Type B pancreatic cell (in vitro differentiated cells): ENCODE measurements around the gene UBASH3B. TPM values are rescaled to one million over a fixed set of nuclear protein-coding genes. Genes with fewer than 3 reads are reported as not detected.

Source experiments
- DNase-seq: peaks from one replicate; pipeline ENCODE4 v3.0.0; 2021; ENCODE audit warnings: mixed read lengths; ENCODE audit not compliant: unreplicated experiment; ENCODE audit errors: extremely low spot score
- H3K27ac Mint-ChIP-seq: 2 replicates; pipeline ENCODE4 v1.8.0; 2021; ENCODE audit warnings: mild to moderate bottlenecking, mixed read lengths
- H3K27me3 Mint-ChIP-seq: 2 replicates; pipeline ENCODE4 v1.8.0; 2021; ENCODE audit warnings: mixed read lengths
- H3K36me3 Mint-ChIP-seq: 2 replicates; pipeline ENCODE4 v1.8.0; 2021; ENCODE audit warnings: mixed read lengths
- H3K4me1 Mint-ChIP-seq: one replicate; pipeline ENCODE4 v1.8.0; 2021; ENCODE audit warnings: mixed read lengths; ENCODE audit not compliant: unreplicated experiment
- H3K4me3 Mint-ChIP-seq: 2 replicates; pipeline ENCODE4 v1.8.0; 2021; ENCODE audit warnings: mild to moderate bottlenecking, mixed read lengths
- H3K9me3 Mint-ChIP-seq: 2 replicates; pipeline ENCODE4 v1.8.0; 2021; ENCODE audit warnings: mixed read lengths
- CTCF ChIP-seq: fragments of 200-600 bp; sonication (generic); conservative IDR thresholded peaks from 2 replicates; pipeline ENCODE4 v1.5.0; 2021; ENCODE audit warnings: antibody characterized with exemption, mild to moderate bottlenecking
- total RNA-seq: library from RNA; stranded (reverse); gene quantifications from 2 replicates; pipeline ENCODE4 v1.2.1, GENCODE V29; 2021; ENCODE audit warnings: low replicate concordance

UBASH3B gene
- total RNA-seq, 1 donor from 2014 or later = 8.6 TPM

DNA sequence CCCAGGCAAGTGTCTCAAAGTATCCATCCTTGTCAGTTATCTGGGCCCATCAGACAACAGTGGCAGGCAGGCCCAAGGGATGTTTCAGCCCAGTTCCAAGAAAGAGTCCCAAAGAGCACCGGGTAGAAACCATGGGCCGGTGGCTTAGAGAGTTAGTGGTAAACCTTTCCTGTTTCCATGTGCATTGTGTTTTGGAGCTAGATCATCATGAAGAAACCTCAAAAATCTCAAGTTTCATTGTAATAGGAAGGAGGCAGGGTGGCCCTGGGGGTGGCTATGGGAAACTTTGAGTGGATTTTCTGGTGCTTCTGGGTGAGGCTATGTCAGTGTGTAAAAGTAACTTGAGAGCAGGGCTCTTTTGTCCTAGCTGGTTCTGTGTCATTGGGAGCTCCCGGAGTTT, 68.1 kb downstream of the UBASH3B start:
- Mint-ChIP-seq H3K9me3 (peaks cover 10% of the 10 kb centered on the region), H3K4me3 (no peak overlapping the region), H3K27me3 (peaks cover 9% of the 10 kb centered on the region), H3K27ac (peak overlapping the region; percentile 16), H3K36me3 (no peaks in the 10 kb centered on the region), H3K4me1 (peaks cover 49% of the 10 kb centered on the region)
- TF ChIP-seq CTCF = no peak
- DNase-seq = no peak

DNA sequence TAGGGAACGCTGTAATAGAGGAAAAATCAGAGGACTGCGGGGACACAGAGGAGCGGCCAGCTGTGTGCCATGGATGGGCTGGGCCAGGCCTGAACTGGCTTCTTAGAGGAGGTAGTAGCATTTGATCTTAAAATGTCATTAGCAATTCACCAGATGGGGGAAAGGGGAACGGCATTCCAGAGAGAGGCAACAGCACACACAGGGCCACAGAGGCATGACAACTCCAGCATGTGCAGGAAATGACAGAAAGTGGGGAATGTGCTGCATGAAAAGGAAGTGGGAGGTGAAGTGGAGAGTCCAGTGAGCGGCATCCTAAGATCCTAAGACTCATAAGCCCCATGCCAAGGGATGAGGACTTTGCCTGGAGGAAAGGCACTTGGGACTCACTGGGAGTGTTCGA, 69.0 kb downstream of the UBASH3B start:
- peaks cover 9% of the 10 kb centered on the region for H3K27me3 Mint-ChIP-seq
- no peak overlapping the region for H3K27ac Mint-ChIP-seq
- peaks cover 49% of the 10 kb centered on the region for H3K4me1 Mint-ChIP-seq
- H3K36me3 Mint-ChIP-seq = no peaks in the 10 kb centered on the region
- DNase-seq = no peak
- H3K4me3 Mint-ChIP-seq = no peak overlapping the region
- no peak for TF ChIP-seq CTCF
- H3K9me3 Mint-ChIP-seq = peaks cover 10% of the 10 kb centered on the region

GRCh38 chr11:122726028-122726427, 70.5 kb downstream of the UBASH3B start:
- no peaks in the 10 kb centered on the region for H3K27me3 Mint-ChIP-seq
- H3K27ac Mint-ChIP-seq = no peak overlapping the region
- TF ChIP-seq CTCF = no peak
- H3K4me3 Mint-ChIP-seq = no peak overlapping the region
- peaks cover 40% of the 10 kb centered on the region for H3K4me1 Mint-ChIP-seq
- H3K9me3 Mint-ChIP-seq = peaks cover 5% of the 10 kb centered on the region
- H3K36me3 Mint-ChIP-seq = no peaks in the 10 kb centered on the region
- no peak for DNase-seq

- no peaks in the 10 kb centered on the region for H3K36me3 Mint-ChIP-seq
- H3K4me3 Mint-ChIP-seq = no peak overlapping the region
- no peaks in the 10 kb centered on the region for H3K27me3 Mint-ChIP-seq
- no peak overlapping the region for H3K27ac Mint-ChIP-seq
- no peak for DNase-seq
- peaks cover 5% of the 10 kb centered on the region for H3K9me3 Mint-ChIP-seq
- peaks cover 33% of the 10 kb centered on the region for H3K4me1 Mint-ChIP-seq
- TF ChIP-seq CTCF = no peak
Observed at GRCh38 chr11:122727101-122727929, 71.8 kb downstream of the UBASH3B start.

DNA sequence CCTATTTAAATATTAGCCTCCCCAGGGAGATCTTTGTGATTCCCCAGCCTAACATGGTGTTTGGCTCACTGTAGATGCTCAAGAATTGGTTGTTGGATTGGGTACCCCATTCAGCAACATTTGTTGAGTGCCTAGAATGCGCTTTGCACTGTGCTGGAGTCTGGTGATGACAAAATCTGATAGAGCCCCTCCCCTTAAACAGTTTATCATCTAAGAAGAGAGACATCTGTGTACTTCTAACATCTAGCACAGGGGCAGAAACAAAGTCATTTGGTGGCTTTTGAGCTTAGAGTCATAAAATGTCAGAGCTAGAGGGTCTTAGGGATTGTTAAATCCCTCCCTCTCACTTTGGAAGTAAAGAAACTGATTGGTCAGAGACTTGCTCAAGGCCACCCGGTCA, 73.0 kb downstream of the UBASH3B start:
- peaks cover 27% of the 10 kb centered on the region for H3K4me1 Mint-ChIP-seq
- H3K4me3 Mint-ChIP-seq = no peak overlapping the region
- no peak for TF ChIP-seq CTCF

More for the DNA sequence above, 73.0 kb downstream of the UBASH3B start:
- no peaks in the 10 kb centered on the region for H3K27me3 Mint-ChIP-seq
- H3K9me3 Mint-ChIP-seq = peaks cover under 1% of the 10 kb centered on the region
- H3K27ac Mint-ChIP-seq = no peak overlapping the region
- DNase-seq = no peak
- no peaks in the 10 kb centered on the region for H3K36me3 Mint-ChIP-seq
